CD4-positive, alpha-beta T cell (primary cell): ENCODE results near the gene CNKSR3. TPM values are rescaled to one million over a fixed set of nuclear protein-coding genes. Genes with fewer than 3 reads are reported as not detected.

Experiments
- ATAC-seq: fragments of 200-7000 bp; cut with Tn5 transposase; one replicate; pipeline ENCODE4 v1.10.0; 2022; ENCODE audit warnings: mild to moderate bottlenecking; ENCODE audit not compliant: poor library complexity
- CTCF ChIA-PET: fragments of 350-600 bp; sonication (Branson Sonifier 250); formaldehyde crosslinking; loops from one replicate; lab custom pipeline; 2021; ENCODE audit warnings: antibody characterized with exemption, inconsistent platforms; lab: Charles Lee
- POLR2A ChIA-PET: fragments of 350-600 bp; sonication (Branson Sonifier 250); formaldehyde crosslinking; loops from one replicate; lab custom pipeline; 2021; ENCODE audit warnings: antibody characterized with exemption, inconsistent platforms; lab: Charles Lee
- DNase-seq, 14 experiments: peaks; one replicate each; pipeline ENCODE4 v3.0.0-alpha.2; 2013 to 2020; ENCODE audit warnings: mixed read lengths in 2 of 14
- H3K27ac ChIP-seq, 2 donors: one replicate each; pipeline versions ENCODE4 v1.5.1 to v1.7.0; 2013; ENCODE audit warnings: low read length in 2 of 2, low read depth in 1 of 2, mild to moderate bottlenecking in 1 of 2
- H3K27me3 ChIP-seq, 2 experiments: 1 replicate in 1 of 2; 2 replicates in 1 of 2; pipeline versions ENCODE4 v1.6.1 to v1.7.0; 2013; ENCODE audit warnings: low read length in 2 of 2, control low read depth in 1 of 2, mild to moderate bottlenecking in 1 of 2, moderate library complexity in 1 of 2; ENCODE audit not compliant: insufficient read depth in 2 of 2, control insufficient read depth in 1 of 2
- H3K36me3 ChIP-seq: one replicate; pipeline ENCODE4 v1.6.1; 2013; ENCODE audit warnings: low read length, control low read depth; ENCODE audit not compliant: insufficient read depth
- H3K4me1 ChIP-seq: one replicate; pipeline ENCODE4 v1.6.1; 2013; ENCODE audit warnings: low read length, control low read depth; ENCODE audit not compliant: insufficient read depth
- H3K4me3 ChIP-seq: one replicate; pipeline ENCODE4 v1.5.1; 2013; ENCODE audit warnings: mild to moderate bottlenecking, low read length, moderate library complexity
- H3K9me3 ChIP-seq, 2 experiments: 1 replicate in 1 of 2; 2 replicates in 1 of 2; pipeline versions ENCODE4 v1.6.1 to v1.7.0; 2013; ENCODE audit warnings: low read length in 2 of 2, mild to moderate bottlenecking in 2 of 2, control low read depth in 1 of 2, moderate library complexity in 1 of 2; ENCODE audit not compliant: control insufficient read depth in 1 of 2, insufficient read depth in 1 of 2
- H3K27ac Mint-ChIP-seq: one replicate; pipeline ENCODE4 v1.8.0; 2020; ENCODE audit warnings: mixed read lengths
- H3K27me3 Mint-ChIP-seq: one replicate; pipeline ENCODE4 v1.8.0; 2021; ENCODE audit warnings: mixed read lengths
- H3K36me3 Mint-ChIP-seq: one replicate; pipeline ENCODE4 v1.8.0; 2021; ENCODE audit warnings: low read depth, mixed read lengths
- H3K4me1 Mint-ChIP-seq: one replicate; pipeline ENCODE4 v1.8.0; 2021; ENCODE audit warnings: low read depth, mixed read lengths
- H3K4me3 Mint-ChIP-seq: one replicate; pipeline ENCODE4 v1.8.0; 2020; ENCODE audit warnings: mild to moderate bottlenecking, mixed read lengths
- H3K9me3 Mint-ChIP-seq: one replicate; pipeline ENCODE4 v1.8.0; 2020; ENCODE audit warnings: mixed read lengths
- CTCF ChIP-seq: fragments of 200-600 bp; IDR thresholded peaks from one replicate; pipeline ENCODE4 v1.8.0; 2022; ENCODE audit warnings: antibody characterized with exemption, mild to moderate bottlenecking
- intact Hi-C, 2 experiments: fragments of 100-400 bp; cut with DNase I in 1 of 2; cut with micrococcal nuclease in 1 of 2; formaldehyde crosslinking; loops; one replicate each; pipeline versions ENCODE4 v1.15.1 to v1.9.0; 2023 to 2025; cut with DNase I, micrococcal nuclease
- total RNA-seq, 174 experiments: library from RNA in 2 of 174; stranded (reverse) in 2 of 174; gene quantifications; one replicate each; pipeline ENCODE4 v1.2.3 and lab custom pipeline; 2021 to 2026

Gene CNKSR3
- total RNA-seq, 2 experiments from 2014 or later = 0.14 TPM; not detected in 1

DNA sequence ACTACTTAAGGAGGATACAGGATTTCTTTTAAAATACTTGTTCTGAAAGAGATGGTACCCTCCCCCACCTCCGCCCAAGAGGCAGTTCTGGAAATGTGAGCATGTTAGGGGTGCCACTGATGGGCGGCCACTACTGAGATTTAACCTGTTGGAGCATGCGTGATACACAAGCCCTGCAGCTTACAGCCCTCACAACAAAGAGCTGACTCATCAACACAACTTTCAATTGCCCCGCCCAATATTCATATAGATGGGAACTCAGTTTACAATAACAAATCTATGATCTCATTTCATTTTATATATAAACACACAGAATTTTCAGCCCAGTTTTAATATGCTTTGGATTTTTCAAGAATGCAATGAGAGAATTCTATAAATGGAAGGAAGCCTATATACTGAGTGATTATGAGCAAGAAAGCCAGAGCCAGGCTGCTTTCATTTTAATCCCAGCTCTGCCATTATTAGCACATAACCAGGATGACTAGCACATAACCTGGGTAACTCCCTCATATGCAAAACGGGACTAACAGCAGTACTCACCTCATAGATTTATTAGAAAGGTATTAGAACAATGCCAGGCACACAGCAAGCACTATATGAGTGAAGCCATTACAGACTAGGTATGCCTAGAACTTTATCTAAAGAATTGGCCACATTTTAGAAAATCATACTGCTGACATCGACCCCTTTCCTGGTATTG lies 108.3 kb downstream of the CNKSR3 start:
- intact Hi-C loops = no loop called here
- Mint-ChIP-seq H3K27me3 (no peaks in the 10 kb centered on the region), H3K36me3 (no peaks in the 10 kb centered on the region), H3K9me3 (no peaks in the 10 kb centered on the region), H3K4me1 (no peaks in the 10 kb centered on the region), H3K4me3 (no peak overlapping the region), H3K27ac (no peak overlapping the region)
- no peak for ATAC-seq
- Histone ChIP-seq H3K9me3 (no peaks in the 10 kb centered on the region), H3K27ac (no peak overlapping the region), H3K4me3 (no peak overlapping the region), H3K36me3 (no peaks in the 10 kb centered on the region), H3K4me1 (no peaks in the 10 kb centered on the region), H3K27me3 (no peaks in the 10 kb centered on the region)
- ChIA-PET POLR2A (no interaction called here), CTCF (no interaction called here)
- no peak for TF ChIP-seq CTCF
- no peak for DNase-seq

GRCh38 chr6:154399097-154399496 lies 111.4 kb downstream of the CNKSR3 start:
- H3K9me3 ChIP-seq = no peaks in the 10 kb centered on the region
- H3K4me1 ChIP-seq = no peaks in the 10 kb centered on the region
- CTCF ChIA-PET = interaction anchor here (0.7 kb wide), 1 partner anchor 1830 kb away, joined by 3 read pairs; no protein-coding TSS in a partner anchor
- DNase-seq = no peak
- no peak overlapping the region for H3K27ac ChIP-seq
- POLR2A ChIA-PET = no interaction called here
- no peak for TF ChIP-seq CTCF
- H3K27me3 ChIP-seq = no peaks in the 10 kb centered on the region
- no peak overlapping the region for H3K4me3 ChIP-seq
- Mint-ChIP-seq H3K4me1 (no peaks in the 10 kb centered on the region), H3K27me3 (no peaks in the 10 kb centered on the region), H3K27ac (no peak overlapping the region), H3K9me3 (no peaks in the 10 kb centered on the region), H3K36me3 (no peaks in the 10 kb centered on the region), H3K4me3 (no peak overlapping the region)
- H3K36me3 ChIP-seq = no peaks in the 10 kb centered on the region
- ATAC-seq = no peak
- intact Hi-C loops = no loop called here

GRCh38 chr6:154397491-154398195 lies 112.8 kb downstream of the CNKSR3 start:
- Histone ChIP-seq H3K9me3 (no peaks in the 10 kb centered on the region), H3K4me1 (no peaks in the 10 kb centered on the region), H3K4me3 (no peak overlapping the region), H3K27me3 (no peaks in the 10 kb centered on the region), H3K36me3 (no peaks in the 10 kb centered on the region), H3K27ac (no peak overlapping the region)
- H3K4me1 Mint-ChIP-seq = no peaks in the 10 kb centered on the region
- ChIA-PET CTCF (no interaction called here), POLR2A (no interaction called here)
- no peaks in the 10 kb centered on the region for H3K36me3 Mint-ChIP-seq
- H3K9me3 Mint-ChIP-seq = no peaks in the 10 kb centered on the region
- no peak for TF ChIP-seq CTCF
- intact Hi-C loops = no loop called here
- H3K4me3 Mint-ChIP-seq = no peak overlapping the region
- ATAC-seq (no peak), DNase-seq (no peak)
- no peaks in the 10 kb centered on the region for H3K27me3 Mint-ChIP-seq
- no peak overlapping the region for H3K27ac Mint-ChIP-seq
